CD4-positive, alpha-beta memory T cell (primary cell): ENCODE data around the gene HEATR5A. TPM values are rescaled to one million over a fixed set of nuclear protein-coding genes. Genes with fewer than 3 reads are reported as not detected.
"Not testable (repeated sequence)": the region's sequence is repeated elsewhere in the genome, so short reads cannot be mapped to it uniquely, and the experiment has no call there.

Source experiments
- CTCF ChIA-PET: fragments of 350-600 bp; sonication (Branson Sonifier 250); formaldehyde crosslinking; loops from one replicate; lab custom pipeline; 2021; ENCODE audit warnings: inconsistent platforms; ENCODE audit not compliant: partially characterized antibody; lab: Charles Lee
- POLR2A ChIA-PET: fragments of 350-600 bp; sonication (Branson Sonifier 250); formaldehyde crosslinking; loops from one replicate; lab custom pipeline; 2021; ENCODE audit not compliant: partially characterized antibody; lab: Charles Lee
- DNase-seq, 5 donors: peaks; one replicate each; pipeline versions ENCODE4 v3.0.0 to v3.0.0-alpha.2; 2020 to 2022; ENCODE audit warnings: mixed read lengths in 1 of 5
- H3K27ac ChIP-seq: one replicate; pipeline ENCODE4 v1.7.0; 2013; ENCODE audit warnings: low read depth, low read length
- H3K27me3 ChIP-seq: 2 replicates; pipeline ENCODE4 v1.7.0; 2013; ENCODE audit warnings: mild to moderate bottlenecking, low read length, moderate library complexity; ENCODE audit not compliant: insufficient read depth
- H3K36me3 ChIP-seq: 2 replicates; pipeline ENCODE4 v1.7.0; 2013; ENCODE audit warnings: mild to moderate bottlenecking, low read length, moderate library complexity; ENCODE audit not compliant: insufficient read depth
- H3K4me1 ChIP-seq: 2 replicates; pipeline ENCODE4 v1.7.0; 2013; ENCODE audit warnings: mild to moderate bottlenecking, low read length, moderate library complexity; ENCODE audit not compliant: insufficient read depth
- H3K4me3 ChIP-seq, 2 donors: one replicate each; pipeline ENCODE4 v1.7.0; 2013; ENCODE audit warnings: low read length in 2 of 2, mild to moderate bottlenecking in 1 of 2
- H3K9me3 ChIP-seq, 2 donors: one replicate each; pipeline ENCODE4 v1.7.0; 2013; ENCODE audit warnings: low read length in 2 of 2, control low read depth in 1 of 2; ENCODE audit not compliant: control insufficient read depth in 1 of 2
- H3K27ac Mint-ChIP-seq, 7 donors: one replicate each; pipeline ENCODE4 v1.8.0; 2020 to 2021; ENCODE audit warnings: mixed read lengths in 7 of 7, mild to moderate bottlenecking in 6 of 7, inconsistent platforms in 3 of 7, moderate library complexity in 3 of 7
- H3K27me3 Mint-ChIP-seq, 2 donors: one replicate each; pipeline ENCODE4 v1.8.0; 2020 to 2021; ENCODE audit warnings: mixed read lengths in 2 of 2
- H3K36me3 Mint-ChIP-seq, 2 donors: one replicate each; pipeline ENCODE4 v1.8.0; 2020 to 2021; ENCODE audit warnings: mixed read lengths in 2 of 2, inconsistent platforms in 1 of 2, mild to moderate bottlenecking in 1 of 2
- H3K4me1 Mint-ChIP-seq, 4 donors: one replicate each; pipeline ENCODE4 v1.8.0; 2020 to 2021; ENCODE audit warnings: mixed read lengths in 4 of 4, mild to moderate bottlenecking in 1 of 4
- H3K4me3 Mint-ChIP-seq, 8 donors: one replicate each; pipeline ENCODE4 v1.8.0; 2020 to 2021; ENCODE audit warnings: mixed read lengths in 8 of 8, mild to moderate bottlenecking in 7 of 8, moderate library complexity in 6 of 8, inconsistent platforms in 3 of 8
- H3K9me3 Mint-ChIP-seq, 8 donors: one replicate each; pipeline ENCODE4 v1.8.0; 2020 to 2021; ENCODE audit warnings: mixed read lengths in 8 of 8, mild to moderate bottlenecking in 5 of 8, inconsistent platforms in 3 of 8, moderate library complexity in 1 of 8
- intact Hi-C: fragments of 100-400 bp; cut with micrococcal nuclease; formaldehyde crosslinking; loops from one replicate; pipeline ENCODE4 v1.15.1; 2023
- polyA plus RNA-seq, 2 donors: library from polyadenylated mRNA; unstranded; fragments of 300-500 nt; fragmentation: Illumina TruSeq; gene quantifications; one replicate each; pipeline ENCODE4 v1.2.3, GENCODE V29; 2021
- total RNA-seq, 2 experiments: library from RNA; stranded (reverse); gene quantifications; one replicate each; pipeline ENCODE4 v1.2.3, GENCODE V29; 2021

The HEATR5A gene
- total and polyA plus RNA-seq, 4 experiments from 2014 or later = 5.4 to 16.4 (median 12.1) TPM

DNA sequence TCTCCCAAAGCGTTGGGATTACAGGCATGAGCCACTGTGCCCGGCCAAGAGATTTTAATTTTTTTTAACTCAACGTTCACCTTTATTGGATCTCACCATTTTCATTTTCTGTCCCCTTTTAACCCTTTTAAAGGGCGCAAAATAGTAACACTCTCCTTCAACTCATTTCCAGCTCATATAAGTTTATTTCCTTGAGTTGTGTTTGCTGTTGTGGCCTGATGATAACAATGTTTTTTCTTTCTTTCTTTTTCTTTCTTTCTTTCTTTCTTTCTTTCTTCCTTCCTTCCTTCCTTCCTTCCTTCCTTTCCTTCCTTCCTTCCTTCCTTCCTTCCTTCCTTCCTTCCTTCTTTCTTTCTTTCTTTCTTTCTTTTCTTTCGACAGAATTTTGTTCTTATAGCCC lies 143.9 kb downstream of the HEATR5A start:
- H3K36me3 Mint-ChIP-seq, DNase-seq, H3K9me3 ChIP-seq, H3K27me3 Mint-ChIP-seq, H3K27me3 ChIP-seq, H3K27ac ChIP-seq, intact Hi-C loops, H3K36me3 ChIP-seq, H3K27ac Mint-ChIP-seq, H3K4me3 Mint-ChIP-seq, H3K4me1 Mint-ChIP-seq, H3K4me3 ChIP-seq, H3K4me1 ChIP-seq, POLR2A ChIA-PET: not testable (repeated sequence)
- CTCF ChIA-PET = interaction anchor here (0.6 kb wide), 1 partner anchor 17 kb away, joined by 3 read pairs; no protein-coding TSS in a partner anchor
- peaks cover 0 to 14% (median 5%) of the 10 kb centered on the region in 8 donors for H3K9me3 Mint-ChIP-seq

- no peaks in the 10 kb centered on the region for H3K36me3 ChIP-seq
- ChIA-PET CTCF (interaction anchor here (0.8 kb wide), 1 partner anchor 10 kb away, joined by 3 read pairs; no protein-coding TSS in a partner anchor), POLR2A (no interaction called here)
- Mint-ChIP-seq H3K4me1 (peaks cover 0 to 6% (median 2%) of the 10 kb centered on the region in 4 donors), H3K27me3 (no peaks in the 10 kb centered on the region), H3K27ac (no peak overlapping the region), H3K36me3 (peaks cover 0 to 4% of the 10 kb centered on the region in 2 donors), H3K4me3 (no peak overlapping the region), H3K9me3 (peaks cover 0 to 14% (median 5%) of the 10 kb centered on the region in 8 donors)
- no peak overlapping the region for H3K27ac ChIP-seq
- no peaks in the 10 kb centered on the region for H3K4me1 ChIP-seq
- intact Hi-C loops = no loop called here
- no peaks in the 10 kb centered on the region for H3K9me3 ChIP-seq
- no peaks in the 10 kb centered on the region for H3K27me3 ChIP-seq
- no peak overlapping the region for H3K4me3 ChIP-seq
- DNase-seq = no peak
Measured at GRCh38 chr14:31275731-31276130, 144.6 kb downstream of the HEATR5A start.

GRCh38 chr14:31271648-31272047 lies 148.7 kb downstream of the HEATR5A start:
- H3K4me3 ChIP-seq = no peak overlapping the region
- ChIA-PET CTCF (interaction anchor here (1.0 kb wide), 1 partner anchor 14 kb away, joined by 3 read pairs; no protein-coding TSS in a partner anchor), POLR2A (interaction anchor here (1.4 kb wide), 1 partner anchor 64 kb away, joined by 4 read pairs; the partner anchor contains the start of gene HECTD1)
- no peaks in the 10 kb centered on the region for H3K27me3 ChIP-seq
- H3K36me3 ChIP-seq = no peaks in the 10 kb centered on the region
- Mint-ChIP-seq H3K4me3 (no peak overlapping the region), H3K27me3 (no peaks in the 10 kb centered on the region), H3K4me1 (peaks cover 0 to 6% (median 2%) of the 10 kb centered on the region in 4 donors), H3K9me3 (peaks cover 0 to 10% (median 6%) of the 10 kb centered on the region in 8 donors), H3K27ac (no peak overlapping the region), H3K36me3 (peaks cover 0 to 4% of the 10 kb centered on the region in 2 donors)
- no peaks in the 10 kb centered on the region for H3K9me3 ChIP-seq
- no peak for DNase-seq
- intact Hi-C loops = loop anchor here (5.0 kb wide), 1 partner anchor 64 kb away; the partner anchor contains the start of gene HECTD1
- no peaks in the 10 kb centered on the region for H3K4me1 ChIP-seq
- H3K27ac ChIP-seq = no peak overlapping the region

- no peak overlapping the region for H3K27ac ChIP-seq
- Mint-ChIP-seq H3K4me1 (peaks cover 5 to 11% (median 8%) of the 10 kb centered on the region in 4 donors), H3K27me3 (no peaks in the 10 kb centered on the region), H3K36me3 (no peaks in the 10 kb centered on the region), H3K27ac (no peak overlapping the region), H3K4me3 (no peak overlapping the region), H3K9me3 (peaks cover 0 to 6% (median 3%) of the 10 kb centered on the region in 8 donors)
- no peaks in the 10 kb centered on the region for H3K4me1 ChIP-seq
- H3K36me3 ChIP-seq = no peaks in the 10 kb centered on the region
- no peaks in the 10 kb centered on the region for H3K9me3 ChIP-seq
- intact Hi-C loops = loop anchor here (5.0 kb wide), 1 partner anchor 63 kb away; the partner anchor contains the start of gene HECTD1
- POLR2A ChIA-PET = no interaction called here
- no peak for DNase-seq
- CTCF ChIA-PET = no interaction called here
- H3K4me3 ChIP-seq = no peak overlapping the region
- no peaks in the 10 kb centered on the region for H3K27me3 ChIP-seq
Measured at GRCh38 chr14:31270196-31270772, 150.1 kb downstream of the HEATR5A start.

- peaks cover 0 to 6% (median 3%) of the 10 kb centered on the region in 8 donors for H3K9me3 Mint-ChIP-seq
- Histone ChIP-seq H3K4me3 (no peak overlapping the region), H3K9me3 (no peaks in the 10 kb centered on the region), H3K36me3 (no peaks in the 10 kb centered on the region), H3K27me3 (no peaks in the 10 kb centered on the region), H3K27ac (no peak overlapping the region), H3K4me1 (no peaks in the 10 kb centered on the region)
- H3K27me3 Mint-ChIP-seq = no peaks in the 10 kb centered on the region
- no peak for DNase-seq
- intact Hi-C loops = loop anchor here (5.0 kb wide), 1 partner anchor 62 kb away; the partner anchor contains the start of gene HECTD1
- ChIA-PET POLR2A (no interaction called here), CTCF (no interaction called here)
- peak overlapping the region in 1 of 7 donors; percentile 10 for H3K27ac Mint-ChIP-seq
- peaks cover 5 to 11% (median 9%) of the 10 kb centered on the region in 4 donors for H3K4me1 Mint-ChIP-seq
- no peak overlapping the region for H3K4me3 Mint-ChIP-seq
- H3K36me3 Mint-ChIP-seq = no peaks in the 10 kb centered on the region
Measured at GRCh38 chr14:31269634-31270195, 150.6 kb downstream of the HEATR5A start.

DNA sequence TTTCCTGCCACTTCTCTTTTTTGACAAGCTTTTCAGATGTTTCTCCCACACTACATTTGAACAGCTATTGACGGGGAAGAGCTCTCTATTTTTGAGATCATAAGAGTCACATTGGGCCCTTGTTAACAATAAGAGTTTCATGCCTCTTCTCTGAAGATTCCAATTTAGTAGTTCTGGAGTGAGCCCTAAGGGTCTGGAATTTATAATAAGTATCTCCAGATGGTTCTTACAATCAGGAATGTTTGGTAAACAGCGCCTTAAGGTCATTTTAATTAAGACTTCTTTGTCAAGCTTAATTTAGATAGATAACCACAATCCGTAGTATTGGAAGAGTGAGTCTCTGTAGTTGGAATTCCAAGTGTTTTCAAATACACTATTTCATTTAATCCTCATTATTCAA lies 152.1 kb downstream of the HEATR5A start:
- intact Hi-C loops = no loop called here
- Histone ChIP-seq H3K4me3 (no peak overlapping the region), H3K27ac (no peak overlapping the region), H3K9me3 (no peaks in the 10 kb centered on the region), H3K36me3 (no peaks in the 10 kb centered on the region), H3K4me1 (no peaks in the 10 kb centered on the region), H3K27me3 (no peaks in the 10 kb centered on the region)
- Mint-ChIP-seq H3K9me3 (peaks cover 0 to 6% (median 3%) of the 10 kb centered on the region in 8 donors), H3K4me1 (peaks cover 11 to 16% (median 13%) of the 10 kb centered on the region in 4 donors), H3K27ac (no peak overlapping the region), H3K4me3 (no peak overlapping the region), H3K36me3 (no peaks in the 10 kb centered on the region), H3K27me3 (no peaks in the 10 kb centered on the region)
- POLR2A ChIA-PET = no interaction called here
- CTCF ChIA-PET = no interaction called here
- no peak for DNase-seq

GRCh38 chr14:31266437-31267331 lies 153.7 kb downstream of the HEATR5A start:
- H3K9me3 Mint-ChIP-seq = peaks cover 0 to 6% (median 3%) of the 10 kb centered on the region in 8 donors
- intact Hi-C loops = no loop called here
- no peak overlapping the region for H3K4me3 ChIP-seq
- no peak for DNase-seq
- peak overlapping the region in 2 of 7 donors; percentile 5 to 54 for H3K27ac Mint-ChIP-seq
- no peaks in the 10 kb centered on the region for H3K4me1 ChIP-seq
- H3K4me1 Mint-ChIP-seq = peaks cover 11 to 16% (median 13%) of the 10 kb centered on the region in 4 donors
- ChIA-PET CTCF (no interaction called here), POLR2A (no interaction called here)
- H3K9me3 ChIP-seq = no peaks in the 10 kb centered on the region
- no peak overlapping the region for H3K27ac ChIP-seq
- H3K36me3 Mint-ChIP-seq = no peaks in the 10 kb centered on the region
- no peaks in the 10 kb centered on the region for H3K36me3 ChIP-seq
- no peaks in the 10 kb centered on the region for H3K27me3 Mint-ChIP-seq
- no peak overlapping the region for H3K4me3 Mint-ChIP-seq
- H3K27me3 ChIP-seq = no peaks in the 10 kb centered on the region
